ENCODE measurements around the gene RPRML. TPM values are rescaled to one million over a fixed set of nuclear protein-coding genes. Genes with fewer than 3 reads are reported as not detected.

RPRML gene
- total and polyA plus RNA-seq, 10 donors, result not detected

GRCh38 chr17:46964315-46965265, 14.5 kb downstream of the RPRML start:
- no peak for TF ChIP-seq POLR2AphosphoS5 (IDR thresholded peaks at IDR 0.05)
- no peak for TF ChIP-seq POLR2A (IDR thresholded peaks at IDR 0.05)
- TF ChIP-seq CTCF (IDR thresholded peaks at IDR 0.05 in 8 of 11, conservative IDR thresholded peaks at IDR 0.05 in 3 of 11), result no peak
- peaks cover 0 to 38% (median 3%) of the 10 kb centered on the region in 6 donors for H3K36me3 ChIP-seq
- intact Hi-C loops (cut with DNase I; ENCODE audit: low total_unique reads), result no loop called here
- DNase-seq, result peak; percentile 50
- H3K4me3 ChIP-seq, result no peak overlapping the region
- no peaks in the 10 kb centered on the region for H3K27me3 ChIP-seq (replicated peaks in 1 of 7)
- H3K9me3 ChIP-seq, result peaks cover 0 to 7% (median 0%) of the 10 kb centered on the region in 8 donors
- peaks cover 0 to 4% (median 0%) of the 10 kb centered on the region in 6 donors for H3K4me1 ChIP-seq
- WGBS, 5 donors, result 76 to 91% (median 83%) methylated on average over 9 of the region's 9 CpGs
- H3K27ac ChIP-seq, result no peak overlapping the region

- TF ChIP-seq POLR2AphosphoS5 (IDR thresholded peaks at IDR 0.05) (no peak), CTCF (IDR thresholded peaks at IDR 0.05 in 8 of 11, conservative IDR thresholded peaks at IDR 0.05 in 3 of 11) (no peak), POLR2A (IDR thresholded peaks at IDR 0.05) (no peak)
- no peak overlapping the region for H3K27ac ChIP-seq
- DNase-seq, result no peak
- H3K9me3 ChIP-seq, result peaks cover 0 to 7% (median 0%) of the 10 kb centered on the region in 8 donors
- H3K36me3 ChIP-seq, result peaks cover 0 to 28% (median 3%) of the 10 kb centered on the region in 6 donors
- no peak overlapping the region for H3K4me3 ChIP-seq
- WGBS, 5 donors, result 60 to 88% (median 75%) methylated on average over 2 of the region's 2 CpGs
- intact Hi-C loops (cut with DNase I; ENCODE audit: low total_unique reads), result no loop called here
- no peaks in the 10 kb centered on the region for H3K27me3 ChIP-seq (replicated peaks in 1 of 7)
- H3K4me1 ChIP-seq, result peaks cover 0 to 4% (median 0%) of the 10 kb centered on the region in 6 donors
These were observed 15.5 kb downstream of the RPRML start for GRCh38 chr17:46963571-46963970.

GRCh38 chr17:46962374-46962790, 16.7 kb downstream of the RPRML start:
- DNase-seq, result peak; percentile 5
- H3K4me3 ChIP-seq, result no peak overlapping the region
- no peak for TF ChIP-seq CTCF (IDR thresholded peaks at IDR 0.05 in 8 of 11, conservative IDR thresholded peaks at IDR 0.05 in 3 of 11)
- no peak for TF ChIP-seq POLR2A (IDR thresholded peaks at IDR 0.05)
- no peak for TF ChIP-seq POLR2AphosphoS5 (IDR thresholded peaks at IDR 0.05)

GRCh38 chr17:46960152-46960551, 18.9 kb downstream of the RPRML start:
- Histone ChIP-seq H3K27ac (no peak overlapping the region), H3K36me3 (peaks cover 0 to 25% (median 0%) of the 10 kb centered on the region in 6 donors), H3K4me3 (no peak overlapping the region), H3K4me1 (peaks cover 0 to 4% (median 0%) of the 10 kb centered on the region in 6 donors), H3K9me3 (peaks cover 0 to 7% (median 0%) of the 10 kb centered on the region in 8 donors), H3K27me3 (replicated peaks in 1 of 7) (no peaks in the 10 kb centered on the region)
- TF ChIP-seq POLR2A (IDR thresholded peaks at IDR 0.05) (no peak), CTCF (IDR thresholded peaks at IDR 0.05 in 8 of 11, conservative IDR thresholded peaks at IDR 0.05 in 3 of 11) (no peak), POLR2AphosphoS5 (IDR thresholded peaks at IDR 0.05) (no peak)
- DNase-seq, result no peak
- WGBS, 5 donors, result 36 to 43% (median 41%) methylated on average over 2 of the region's 2 CpGs
- intact Hi-C loops (cut with DNase I; ENCODE audit: low total_unique reads), result no loop called here

More at GRCh38 chr17:46962374-46962790, 16.7 kb downstream of the RPRML start:
- H3K27ac ChIP-seq, result no peak overlapping the region
- intact Hi-C loops (cut with DNase I; ENCODE audit: low total_unique reads), result no loop called here
- 0 to 29% (median 13%) methylated on average over 1 of the region's 1 CpG for WGBS, 5 donors
- H3K36me3 ChIP-seq, result peaks cover 0 to 22% (median 3%) of the 10 kb centered on the region in 6 donors
- H3K9me3 ChIP-seq, result peaks cover 0 to 7% (median 0%) of the 10 kb centered on the region in 8 donors
- no peaks in the 10 kb centered on the region for H3K27me3 ChIP-seq (replicated peaks in 1 of 7)
- peaks cover 0 to 4% (median 0%) of the 10 kb centered on the region in 6 donors for H3K4me1 ChIP-seq

Data from spleen (tissue), 11 donors.